GM12891 (cell line): ENCODE data around the gene RALGDS.

ENCODE experiments used
- PAX5 ChIP-seq: IDR thresholded peaks from 2 replicates; pipeline ENCODE4 v1.6.1; 2011; ENCODE audit warnings: low read length, moderate library complexity, mild to moderate bottlenecking; ENCODE audit not compliant: insufficient read depth, severe bottlenecking
- POLR2AphosphoS5 ChIP-seq: IDR thresholded peaks from 2 replicates; pipeline ENCODE4 v1.6.1; 2011; ENCODE audit warnings: low read depth, low read length, control low read depth
- TAF1 ChIP-seq: IDR thresholded peaks from 2 replicates; pipeline ENCODE4 v1.6.1; 2011; ENCODE audit warnings: low read depth, low read length, control low read depth

DNA sequence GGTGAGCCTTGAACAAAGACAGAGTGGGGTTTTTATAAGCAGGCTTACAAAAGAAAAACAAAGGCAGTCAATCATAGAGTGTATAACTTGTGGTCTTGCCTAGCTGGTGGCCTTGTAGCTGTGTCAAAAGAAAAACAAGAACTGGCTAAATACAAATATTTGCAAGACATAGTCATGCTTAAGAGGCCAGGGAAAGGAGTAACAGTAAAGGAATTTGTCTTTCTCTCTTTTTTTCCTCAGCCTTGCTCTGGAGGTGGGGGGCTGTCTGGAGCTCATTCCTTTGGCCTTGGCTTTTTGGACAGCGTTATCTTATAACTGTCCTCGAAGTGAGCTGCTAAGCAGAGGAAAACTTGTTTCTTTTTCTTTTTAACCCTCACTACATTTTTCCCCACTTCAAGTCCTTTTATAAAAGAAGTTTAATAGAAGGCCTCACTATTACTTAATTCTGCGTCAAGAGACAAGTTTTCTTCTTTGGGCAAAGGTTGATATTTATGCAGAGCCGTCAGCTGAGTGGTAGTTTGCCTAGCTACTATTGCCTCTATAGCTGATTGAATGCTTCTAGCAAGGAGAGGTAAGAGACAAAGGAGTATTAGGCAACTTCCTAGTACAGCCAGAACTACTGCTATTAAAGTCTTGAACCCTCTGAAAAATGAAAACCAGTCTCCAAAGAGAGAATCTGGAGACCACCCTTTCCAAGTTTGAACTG, 45.0 kb downstream of the RALGDS start:
- TF ChIP-seq PAX5 = no peak
- no peak for TF ChIP-seq TAF1
- no peak for TF ChIP-seq POLR2AphosphoS5
